A549 (cell line): ENCODE data around the gene KIAA0513.

Source experiments
- BHLHE40 ChIP-seq: IDR thresholded peaks from 2 replicates; pipeline ENCODE4 v1.6.1; 2012; ENCODE audit warnings: low read depth, low read length, inconsistent platforms
- CEBPB ChIP-seq, 2 experiments: fragments of >200 bp in 1 of 2; sonication (Bioruptor Twin) in 1 of 2; formaldehyde crosslinking in 1 of 2; IDR thresholded peaks; 2 replicates each; pipeline ENCODE4 v1.6.1; 2012 to 2016
- EHMT2 ChIP-seq: fragments of 200-600 bp; sonication (generic); IDR thresholded peaks from 2 replicates; pipeline ENCODE4 v1.6.1; 2016; ENCODE audit warnings: antibody characterized with exemption, low read depth, mild to moderate bottlenecking, moderate library complexity
- GATA3 ChIP-seq: IDR thresholded peaks from 2 replicates; pipeline ENCODE4 v1.6.1; 2012; ENCODE audit warnings: borderline replicate concordance
- HEYL ChIP-seq: fragments of 250-450 bp; sonication (Bioruptor Pico); IDR thresholded peaks from 2 replicates; pipeline ENCODE4 v1.8.0; 2021; ENCODE audit warnings: mild to moderate bottlenecking, moderate library complexity
- KDM1A ChIP-seq: fragments of 200-600 bp; sonication (generic); IDR thresholded peaks from 2 replicates; pipeline ENCODE4 v1.6.1; 2016; ENCODE audit warnings: low read depth, mild to moderate bottlenecking
- MAFK ChIP-seq: fragments of 450-650 bp; IDR thresholded peaks from 2 replicates; pipeline ENCODE4 v1.6.1; 2014; ENCODE audit not compliant: partially characterized antibody
- MAZ ChIP-seq: fragments of 150-350 bp; IDR thresholded peaks from 2 replicates; pipeline ENCODE4 v1.6.1; 2014; ENCODE audit warnings: antibody characterized with exemption, low read depth, low read length, borderline replicate concordance
- POLR2A ChIP-seq: IDR thresholded peaks from 2 replicates; pipeline ENCODE4 v1.6.1; 2012; ENCODE audit warnings: mild to moderate bottlenecking, low read length
- RAD21 ChIP-seq, 2 experiments: fragments of >200 bp in 1 of 2; sonication (Bioruptor Twin) in 1 of 2; formaldehyde crosslinking in 1 of 2; IDR thresholded peaks in 1 of 2; conservative IDR thresholded peaks in 1 of 2; 2 replicates in 1 of 2; 3 replicates in 1 of 2; pipeline ENCODE4 v1.6.1; 2012 to 2018; ENCODE audit warnings: inconsistent platforms in 1 of 2
- RFX5 ChIP-seq: fragments of 450-650 bp; IDR thresholded peaks from 2 replicates; pipeline ENCODE4 v1.7.1; 2014; ENCODE audit warnings: antibody characterized with exemption, mild to moderate bottlenecking, moderate library complexity
- TF ChIP-seq, protein P1 (sequence below): fragments of >200 bp; sonication (Bioruptor Twin); formaldehyde crosslinking; IDR thresholded peaks from 3 replicates; pipeline ENCODE4 v1.5.1; 2016

DNA sequence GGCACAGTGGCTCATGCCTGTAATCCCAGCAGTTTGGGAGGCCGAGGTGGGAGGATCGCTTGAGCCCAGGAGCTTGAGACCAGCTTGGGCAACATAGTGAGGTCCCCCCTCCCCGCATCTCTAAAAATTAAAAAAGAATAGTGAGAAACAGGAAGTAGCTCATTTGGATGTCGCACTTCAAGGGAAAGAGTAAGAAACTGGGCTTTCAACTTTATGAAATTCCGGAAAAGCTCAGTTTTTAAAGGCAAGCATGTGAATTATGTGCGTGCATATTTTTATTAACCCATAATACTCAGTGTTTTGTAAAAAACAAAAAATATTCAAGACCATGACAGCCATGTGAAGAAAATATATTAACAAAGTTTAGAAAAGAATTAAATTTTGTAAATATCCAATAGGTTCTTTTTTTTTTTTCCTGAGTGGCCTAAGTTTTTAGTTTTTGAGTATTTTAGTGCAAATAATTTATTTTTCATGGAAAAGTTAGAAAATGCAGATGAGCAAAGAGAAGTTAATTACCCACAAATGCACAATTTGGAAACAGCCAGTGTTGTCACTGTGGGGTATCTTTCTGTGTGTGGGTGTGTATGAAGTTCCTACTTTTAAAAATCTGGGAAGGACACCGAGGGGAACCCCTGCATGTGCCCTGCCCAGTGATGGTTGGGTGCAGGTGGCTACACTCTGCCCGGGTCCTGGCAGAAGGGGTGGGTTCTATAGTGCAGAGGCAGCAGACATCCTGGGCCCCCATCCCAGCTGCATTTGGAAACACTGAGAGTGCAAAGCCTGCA, 44.7 kb downstream of the KIAA0513 start:
- TF ChIP-seq HEYL (CRISPR knock-in tag) (no peak), POLR2A (no peak), MAFK (no peak), EHMT2 (no peak), MAZ (no peak), KDM1A (no peak), CEBPB (IDR thresholded peaks at IDR 0.05) (no peak), GATA3 (no peak), BHLHE40 (no peak), RFX5 (no peak), RAD21 (conservative IDR thresholded peaks at IDR 0.05 in 1 of 2, IDR thresholded peaks at IDR 0.05 in 1 of 2) (no peak)
- TF ChIP-seq, protein P1, sequence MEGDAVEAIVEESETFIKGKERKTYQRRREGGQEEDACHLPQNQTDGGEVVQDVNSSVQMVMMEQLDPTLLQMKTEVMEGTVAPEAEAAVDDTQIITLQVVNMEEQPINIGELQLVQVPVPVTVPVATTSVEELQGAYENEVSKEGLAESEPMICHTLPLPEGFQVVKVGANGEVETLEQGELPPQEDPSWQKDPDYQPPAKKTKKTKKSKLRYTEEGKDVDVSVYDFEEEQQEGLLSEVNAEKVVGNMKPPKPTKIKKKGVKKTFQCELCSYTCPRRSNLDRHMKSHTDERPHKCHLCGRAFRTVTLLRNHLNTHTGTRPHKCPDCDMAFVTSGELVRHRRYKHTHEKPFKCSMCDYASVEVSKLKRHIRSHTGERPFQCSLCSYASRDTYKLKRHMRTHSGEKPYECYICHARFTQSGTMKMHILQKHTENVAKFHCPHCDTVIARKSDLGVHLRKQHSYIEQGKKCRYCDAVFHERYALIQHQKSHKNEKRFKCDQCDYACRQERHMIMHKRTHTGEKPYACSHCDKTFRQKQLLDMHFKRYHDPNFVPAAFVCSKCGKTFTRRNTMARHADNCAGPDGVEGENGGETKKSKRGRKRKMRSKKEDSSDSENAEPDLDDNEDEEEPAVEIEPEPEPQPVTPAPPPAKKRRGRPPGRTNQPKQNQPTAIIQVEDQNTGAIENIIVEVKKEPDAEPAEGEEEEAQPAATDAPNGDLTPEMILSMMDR = no peak
